Measurements from ENCODE around the gene TEKT5.

TEKT5 gene

DNA sequence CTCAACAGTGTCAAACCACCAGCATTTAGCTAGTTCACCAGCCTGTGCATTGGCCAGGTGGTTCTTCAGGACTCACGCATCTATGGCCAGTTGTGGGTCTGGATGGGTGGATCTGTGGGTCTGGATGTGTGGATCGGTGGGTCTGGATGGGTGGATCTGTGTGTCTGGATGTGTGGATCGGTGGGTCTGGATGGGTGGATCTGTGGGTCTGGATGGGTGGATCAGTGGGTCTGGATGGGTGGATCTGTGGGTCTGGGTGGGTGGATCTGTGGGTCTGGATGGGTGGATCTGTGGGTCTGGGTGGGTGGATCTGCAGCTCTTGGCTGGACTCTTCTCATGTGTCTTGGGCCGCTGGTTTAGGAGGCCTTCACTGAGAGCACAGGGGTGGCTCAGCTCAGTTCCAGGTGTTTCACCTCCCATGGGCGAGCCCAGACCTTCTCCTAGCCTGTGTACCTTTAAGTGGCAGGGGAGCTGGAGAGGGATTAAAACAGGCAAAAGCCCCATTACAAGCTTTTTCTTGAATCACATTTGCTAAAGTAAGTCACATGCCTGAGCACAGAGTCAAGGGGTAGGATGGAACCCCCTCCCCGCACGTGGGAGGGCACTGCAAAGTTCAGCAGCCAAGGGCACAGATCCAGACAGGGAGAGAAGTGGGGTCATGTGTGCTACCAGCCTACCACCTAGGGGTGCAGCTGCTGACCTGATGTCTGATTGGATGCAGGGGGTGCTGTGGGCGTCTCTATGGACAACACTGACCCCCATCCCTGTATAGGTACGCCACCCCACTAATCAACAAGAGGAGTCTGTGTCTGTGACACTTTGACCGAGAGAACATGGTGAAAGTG lies 45.5 kb upstream of the TEKT5 start:
- H3K27ac ChIP-seq (ENCODE audit: insufficient read depth in 1 of 2, low read depth in 1 of 2, low read length in 2 of 2, poor library complexity in 1 of 2, severe bottlenecking in 2 of 2), result no peak overlapping the region

DNA sequence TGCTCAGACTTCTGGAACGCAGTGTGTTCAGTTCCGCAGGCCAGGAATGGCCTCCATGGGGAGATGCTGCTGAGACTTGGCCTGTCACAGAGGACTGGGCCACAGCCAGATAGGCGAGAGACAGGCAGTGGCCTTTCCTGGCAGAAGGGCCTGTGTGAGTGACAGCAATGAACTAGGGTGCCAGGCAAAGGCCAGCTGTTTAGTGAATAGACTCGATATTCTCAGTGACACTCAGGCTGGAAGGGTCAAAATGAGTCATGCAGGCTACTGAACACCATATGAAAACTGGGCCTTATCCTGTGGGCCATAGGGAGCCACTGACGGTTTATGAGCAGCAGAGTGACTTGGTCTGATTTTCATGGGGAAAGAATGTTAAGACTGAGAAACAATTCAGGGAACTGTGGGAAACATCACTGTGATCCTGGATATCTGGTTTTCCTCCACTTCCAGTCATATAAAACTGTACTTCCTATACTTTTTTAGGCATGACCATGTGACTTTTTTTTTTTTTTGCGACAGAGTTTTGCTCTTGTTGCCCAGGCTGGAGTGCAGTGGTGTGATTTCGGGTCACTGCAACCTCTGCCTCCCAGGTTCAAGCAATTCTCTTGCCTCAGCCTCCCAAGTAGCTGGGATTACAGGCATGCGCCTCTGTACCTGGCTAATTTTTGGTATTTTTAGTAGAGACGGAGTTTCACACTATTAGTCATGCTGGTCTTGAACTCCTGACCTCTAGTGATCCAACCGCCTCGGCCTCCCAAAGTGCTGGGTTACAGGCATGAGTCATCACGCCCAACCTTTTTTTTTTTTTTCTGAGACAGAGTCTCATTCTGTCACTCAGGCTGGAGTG lies 43.7 kb upstream of the TEKT5 start:
- peak in 2 of 3 donors; percentile 29 to 46 for DNase-seq
- Histone ChIP-seq H3K9me3 (ENCODE audit: control extremely low read depth in 1 of 5, control insufficient read depth in 4 of 5, insufficient read depth in 2 of 5, low read depth in 1 of 5, low read length in 4 of 5) (no peaks in the 10 kb centered on the region), H3K36me3 (ENCODE audit: control insufficient read depth in 4 of 4, insufficient read depth in 4 of 4, low read length in 3 of 4) (no peaks in the 10 kb centered on the region), H3K4me3 (ENCODE audit: control insufficient read depth in 1 of 7, extremely low read depth in 1 of 7, insufficient read depth in 4 of 7, low read depth in 2 of 7, low read length in 6 of 7) (no peak overlapping the region), H3K4me1 (ENCODE audit: control extremely low read depth in 1 of 4, control insufficient read depth in 4 of 4, insufficient read depth in 4 of 4, low read length in 3 of 4) (peaks cover 3 to 15% (median 9%) of the 10 kb centered on the region in 4 experiments), H3K27me3 (replicated peaks in 2 of 5; ENCODE audit: control insufficient read depth in 4 of 5, insufficient read depth in 5 of 5, low read length in 4 of 5) (no peaks in the 10 kb centered on the region), H3K27ac (ENCODE audit: insufficient read depth in 1 of 2, low read depth in 1 of 2, low read length in 2 of 2, poor library complexity in 1 of 2, severe bottlenecking in 2 of 2) (no peak overlapping the region)
- CTCF ChIA-PET, result interaction anchor here (2.7 to 7.6 kb wide), 3 partner anchors 180 to 223 kb away, joined by 8 to 80 read pairs (median 15); no protein-coding TSS in a partner anchor
- WGBS (ENCODE audit: insufficient coverage), result 97% methylated on average over 7 of the region's 12 CpGs
- POLR2A ChIA-PET, result interaction anchor here (0.7 kb wide), 1 partner anchor 38 kb away, joined by 5 read pairs; no protein-coding TSS in a partner anchor

More for the DNA sequence above, 45.5 kb upstream of the TEKT5 start:
- POLR2A ChIA-PET, result no interaction called here
- 96% methylated on average over 7 of the region's 10 CpGs for WGBS (ENCODE audit: insufficient coverage)
- Histone ChIP-seq H3K36me3 (ENCODE audit: control insufficient read depth in 4 of 4, insufficient read depth in 4 of 4, low read length in 3 of 4) (peaks cover 0 to under 1% (median 0%) of the 10 kb centered on the region in 4 experiments), H3K9me3 (ENCODE audit: control extremely low read depth in 1 of 5, control insufficient read depth in 4 of 5, insufficient read depth in 2 of 5, low read depth in 1 of 5, low read length in 4 of 5) (no peaks in the 10 kb centered on the region), H3K27me3 (replicated peaks in 2 of 5; ENCODE audit: control insufficient read depth in 4 of 5, insufficient read depth in 5 of 5, low read length in 4 of 5) (no peaks in the 10 kb centered on the region), H3K4me3 (ENCODE audit: control insufficient read depth in 1 of 7, extremely low read depth in 1 of 7, insufficient read depth in 4 of 7, low read depth in 2 of 7, low read length in 6 of 7) (no peak overlapping the region), H3K4me1 (ENCODE audit: control extremely low read depth in 1 of 4, control insufficient read depth in 4 of 4, insufficient read depth in 4 of 4, low read length in 3 of 4) (peaks cover 5 to 23% (median 16%) of the 10 kb centered on the region in 4 experiments)
- DNase-seq, result no peak
- CTCF ChIA-PET, result interaction anchor here (0.6 to 7.6 kb wide), 4 partner anchors 178 to 425 kb away, joined by 3 to 80 read pairs (median 6); no protein-coding TSS in a partner anchor

GRCh38 chr16:10737068-10737625 lies 42.4 kb upstream of the TEKT5 start:
- peak overlapping the region in 3 of 7 experiments; percentile 26 to 61 (median 58) for H3K4me3 ChIP-seq (ENCODE audit: control insufficient read depth in 1 of 7, extremely low read depth in 1 of 7, insufficient read depth in 4 of 7, low read depth in 2 of 7, low read length in 6 of 7)
- ChIA-PET POLR2A (interaction anchor here (0.7 kb wide), 1 partner anchor 19 kb away, joined by 7 read pairs; no protein-coding TSS in a partner anchor), CTCF (interaction anchor here (0.6 to 7.6 kb wide), 6 partner anchors 15 to 230 kb away, joined by 3 to 80 read pairs (median 6); no protein-coding TSS in a partner anchor)
- WGBS (ENCODE audit: insufficient coverage), result 9% methylated on average over 4 of the region's 12 CpGs
- H3K27ac ChIP-seq (ENCODE audit: insufficient read depth in 1 of 2, low read depth in 1 of 2, low read length in 2 of 2, poor library complexity in 1 of 2, severe bottlenecking in 2 of 2), result no peak overlapping the region
- DNase-seq, result peak; percentile 72 to 85 (median 79)
- H3K36me3 ChIP-seq (ENCODE audit: control insufficient read depth in 4 of 4, insufficient read depth in 4 of 4, low read length in 3 of 4), result no peaks in the 10 kb centered on the region
- peaks cover 0 to 11% (median 4%) of the 10 kb centered on the region in 4 experiments for H3K4me1 ChIP-seq (ENCODE audit: control extremely low read depth in 1 of 4, control insufficient read depth in 4 of 4, insufficient read depth in 4 of 4, low read length in 3 of 4)
- no peaks in the 10 kb centered on the region for H3K27me3 ChIP-seq (replicated peaks in 2 of 5; ENCODE audit: control insufficient read depth in 4 of 5, insufficient read depth in 5 of 5, low read length in 4 of 5)
- H3K9me3 ChIP-seq (ENCODE audit: control extremely low read depth in 1 of 5, control insufficient read depth in 4 of 5, insufficient read depth in 2 of 5, low read depth in 1 of 5, low read length in 4 of 5), result no peaks in the 10 kb centered on the region

GRCh38 chr16:10731790-10732189 lies 37.1 kb upstream of the TEKT5 start:
- POLR2A ChIA-PET, result no interaction called here
- no peak for DNase-seq
- Histone ChIP-seq H3K4me3 (ENCODE audit: control insufficient read depth in 1 of 7, extremely low read depth in 1 of 7, insufficient read depth in 4 of 7, low read depth in 2 of 7, low read length in 6 of 7) (no peak overlapping the region), H3K9me3 (ENCODE audit: control extremely low read depth in 1 of 5, control insufficient read depth in 4 of 5, insufficient read depth in 2 of 5, low read depth in 1 of 5, low read length in 4 of 5) (no peaks in the 10 kb centered on the region), H3K27me3 (replicated peaks in 2 of 5; ENCODE audit: control insufficient read depth in 4 of 5, insufficient read depth in 5 of 5, low read length in 4 of 5) (no peaks in the 10 kb centered on the region), H3K4me1 (ENCODE audit: control extremely low read depth in 1 of 4, control insufficient read depth in 4 of 4, insufficient read depth in 4 of 4, low read length in 3 of 4) (no peaks in the 10 kb centered on the region), H3K36me3 (ENCODE audit: control insufficient read depth in 4 of 4, insufficient read depth in 4 of 4, low read length in 3 of 4) (no peaks in the 10 kb centered on the region), H3K27ac (ENCODE audit: insufficient read depth in 1 of 2, low read depth in 1 of 2, low read length in 2 of 2, poor library complexity in 1 of 2, severe bottlenecking in 2 of 2) (no peak overlapping the region)
- 98% methylated on average over 7 of the region's 7 CpGs for whole genome bisulfite sequencing (ENCODE audit: insufficient coverage)
- CTCF ChIA-PET, result interaction anchor here (1.0 to 1.6 kb wide), 5 partner anchors 187 to 474 kb away, joined by 3 to 5 read pairs (median 3); no protein-coding TSS in a partner anchor

GRCh38 chr16:10729104-10730048 lies 34.6 kb upstream of the TEKT5 start:
- Histone ChIP-seq H3K4me1 (ENCODE audit: control extremely low read depth in 1 of 4, control insufficient read depth in 4 of 4, insufficient read depth in 4 of 4, low read length in 3 of 4) (no peaks in the 10 kb centered on the region), H3K36me3 (ENCODE audit: control insufficient read depth in 4 of 4, insufficient read depth in 4 of 4, low read length in 3 of 4) (no peaks in the 10 kb centered on the region), H3K27ac (ENCODE audit: insufficient read depth in 1 of 2, low read depth in 1 of 2, low read length in 2 of 2, poor library complexity in 1 of 2, severe bottlenecking in 2 of 2) (no peak overlapping the region), H3K27me3 (replicated peaks in 2 of 5; ENCODE audit: control insufficient read depth in 4 of 5, insufficient read depth in 5 of 5, low read length in 4 of 5) (no peaks in the 10 kb centered on the region), H3K4me3 (ENCODE audit: control insufficient read depth in 1 of 7, extremely low read depth in 1 of 7, insufficient read depth in 4 of 7, low read depth in 2 of 7, low read length in 6 of 7) (no peak overlapping the region), H3K9me3 (ENCODE audit: control extremely low read depth in 1 of 5, control insufficient read depth in 4 of 5, insufficient read depth in 2 of 5, low read depth in 1 of 5, low read length in 4 of 5) (no peaks in the 10 kb centered on the region)
- DNase-seq, result no peak
- POLR2A ChIA-PET, result no interaction called here
- CTCF ChIA-PET, result no interaction called here
- WGBS (ENCODE audit: insufficient coverage), result 97% methylated on average over 11 of the region's 19 CpGs
